HG02885 (cell line): ENCODE results near the gene TENT4B.
"Not testable (repeated sequence)": the region's sequence is repeated elsewhere in the genome, so short reads cannot be mapped to it uniquely, and the experiment has no call there.

Experiments used
- ATAC-seq: cut with Tn5 transposase; IDR thresholded peaks from one replicate; pipeline ENCODE4 v1.9.1; 2021; ENCODE audit warnings: mild to moderate bottlenecking; ENCODE audit not compliant: unreplicated experiment, poor library complexity

TENT4B gene

DNA sequence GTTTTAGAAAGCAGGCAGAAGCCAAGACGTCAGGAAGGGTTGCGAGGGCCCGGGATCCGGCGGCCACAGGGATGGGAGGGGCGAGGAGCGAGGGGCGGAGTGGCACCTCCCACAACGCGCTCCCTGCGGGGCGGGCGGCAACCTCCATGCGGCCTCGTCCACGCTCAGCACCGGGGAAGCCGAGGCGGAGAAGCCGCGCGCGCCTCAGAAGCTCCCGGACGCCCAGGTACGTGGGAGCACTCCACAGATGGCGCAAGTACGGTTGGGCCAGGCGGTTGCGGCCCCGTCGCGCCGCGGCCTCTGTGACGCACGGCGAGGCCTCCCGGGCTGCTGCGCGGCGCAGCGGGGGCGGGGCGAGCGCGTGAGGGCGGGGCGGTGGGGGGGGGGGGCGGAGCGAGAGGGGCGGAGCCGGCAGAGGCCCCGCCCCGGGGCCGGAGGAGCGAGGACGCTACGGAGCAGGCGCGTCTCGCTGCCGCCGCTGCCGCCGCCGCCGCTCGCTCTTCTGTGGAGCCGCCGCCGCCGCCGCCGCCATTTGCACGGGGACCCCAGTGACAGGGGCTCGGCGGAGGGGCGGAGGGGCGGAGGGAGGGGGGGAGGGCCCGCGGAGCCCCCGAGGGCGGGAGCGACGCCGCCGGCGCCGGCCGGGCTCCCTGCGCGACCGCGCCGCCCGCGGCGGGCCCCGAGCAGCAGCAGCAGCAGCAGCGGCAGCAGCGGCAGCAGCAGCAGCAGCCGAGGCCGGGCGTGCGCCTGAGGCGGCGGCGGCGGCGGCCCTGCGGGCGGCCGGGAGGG, at the start of gene TENT4B:
TENT4B (plus strand) TSS at position 500 of the 789 bp plus-strand sequence. CDS start 316 bp downstream, outside the sequence.
- ATAC-seq, result peak; percentile 79

DNA sequence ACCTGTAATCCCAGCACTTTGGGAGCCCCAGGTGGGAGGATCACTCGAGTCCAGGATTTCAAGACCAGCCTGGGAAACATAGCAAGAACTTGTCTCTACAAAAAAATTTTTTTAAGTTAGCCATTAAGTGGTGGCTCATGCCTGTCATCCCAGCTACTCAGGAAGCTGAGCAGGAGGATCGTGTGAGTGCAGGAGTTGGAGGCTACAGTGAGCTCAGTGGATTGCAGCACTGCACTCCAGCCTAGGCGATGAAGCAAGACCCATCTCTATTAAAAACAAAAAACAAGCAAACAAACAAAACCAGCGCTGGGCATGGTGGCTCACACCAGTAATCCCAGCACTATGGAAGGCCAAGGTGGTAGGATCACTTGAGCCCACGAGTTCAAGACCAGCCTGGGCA, 49.3 kb upstream of the TENT4B start:
- ATAC-seq, result no peak

DNA sequence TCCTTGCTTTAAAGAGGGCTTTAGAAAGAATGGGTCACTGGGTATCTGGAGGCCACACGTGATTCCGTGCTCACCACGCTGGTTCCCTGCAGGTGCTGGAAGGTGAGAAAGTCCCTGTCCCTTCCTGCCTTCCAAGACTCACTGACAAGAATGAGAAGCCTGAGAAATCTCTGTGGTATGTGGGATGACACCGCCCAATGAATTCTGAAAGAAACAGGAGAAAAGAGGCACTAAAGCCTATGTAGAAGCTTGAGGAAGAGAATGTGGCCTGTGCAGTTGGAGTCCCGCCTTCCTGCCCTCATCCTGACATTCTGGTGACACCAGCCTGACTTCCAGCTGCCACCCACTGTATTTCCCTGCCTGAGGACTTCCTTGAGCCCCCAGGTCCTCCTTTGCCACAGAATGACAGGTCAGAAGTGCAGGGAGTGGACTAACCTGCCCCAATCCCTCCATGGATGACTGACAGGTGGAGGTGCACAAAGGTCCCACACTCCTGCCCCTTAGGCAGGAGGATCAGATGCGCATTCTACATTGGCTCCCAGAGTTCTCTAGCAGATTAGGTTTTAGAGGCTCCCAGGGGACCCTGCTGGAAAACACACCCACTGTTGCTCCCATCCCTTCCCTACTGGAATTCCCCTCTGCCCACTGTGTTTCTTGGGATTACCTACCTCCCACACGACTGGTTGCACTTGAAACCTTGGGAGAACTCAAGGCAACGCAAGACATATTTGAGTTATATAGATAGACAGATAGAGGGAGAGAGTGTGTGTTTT, 38.6 kb upstream of the TENT4B start:
- no peak for ATAC-seq

DNA sequence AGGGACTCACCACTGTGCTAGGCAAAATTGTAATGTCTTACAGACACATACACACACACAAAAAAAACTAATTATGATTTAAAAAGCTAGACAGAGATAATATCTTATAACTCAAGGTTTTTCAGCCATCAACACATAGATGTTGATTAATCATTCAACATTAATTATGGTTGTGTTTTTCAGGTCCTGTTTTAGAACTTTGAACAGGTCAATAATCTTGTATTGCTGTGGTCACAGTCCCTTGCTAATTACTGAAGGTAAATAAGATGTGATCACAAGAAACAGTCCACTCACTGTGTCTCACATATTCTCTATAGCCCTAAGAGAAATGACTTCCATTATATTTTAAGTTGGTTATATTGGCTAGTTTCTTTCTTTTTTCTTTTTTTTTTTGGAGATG, 32.4 kb upstream of the TENT4B start:
- ATAC-seq, result no peak

DNA sequence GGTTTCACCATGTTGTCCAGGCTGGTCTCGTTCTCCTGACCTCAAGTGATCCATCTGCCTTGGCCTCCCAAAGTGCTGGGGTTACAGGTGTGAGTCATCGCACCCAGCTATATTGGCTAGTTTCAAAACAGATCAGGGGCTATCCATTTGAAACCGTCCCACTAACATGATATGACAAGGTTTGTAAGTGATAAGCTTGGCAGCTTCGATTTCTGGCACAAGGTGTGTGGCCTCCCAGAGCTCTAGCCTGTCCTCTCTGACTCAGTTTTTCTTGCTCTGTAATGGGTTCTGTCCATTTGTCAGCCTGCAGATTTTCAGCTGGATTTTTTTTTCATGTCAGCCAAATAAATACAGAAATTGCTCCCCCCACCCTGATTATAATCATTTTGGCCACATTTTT, 31.8 kb upstream of the TENT4B start:
- ATAC-seq, result peak; percentile 60

DNA sequence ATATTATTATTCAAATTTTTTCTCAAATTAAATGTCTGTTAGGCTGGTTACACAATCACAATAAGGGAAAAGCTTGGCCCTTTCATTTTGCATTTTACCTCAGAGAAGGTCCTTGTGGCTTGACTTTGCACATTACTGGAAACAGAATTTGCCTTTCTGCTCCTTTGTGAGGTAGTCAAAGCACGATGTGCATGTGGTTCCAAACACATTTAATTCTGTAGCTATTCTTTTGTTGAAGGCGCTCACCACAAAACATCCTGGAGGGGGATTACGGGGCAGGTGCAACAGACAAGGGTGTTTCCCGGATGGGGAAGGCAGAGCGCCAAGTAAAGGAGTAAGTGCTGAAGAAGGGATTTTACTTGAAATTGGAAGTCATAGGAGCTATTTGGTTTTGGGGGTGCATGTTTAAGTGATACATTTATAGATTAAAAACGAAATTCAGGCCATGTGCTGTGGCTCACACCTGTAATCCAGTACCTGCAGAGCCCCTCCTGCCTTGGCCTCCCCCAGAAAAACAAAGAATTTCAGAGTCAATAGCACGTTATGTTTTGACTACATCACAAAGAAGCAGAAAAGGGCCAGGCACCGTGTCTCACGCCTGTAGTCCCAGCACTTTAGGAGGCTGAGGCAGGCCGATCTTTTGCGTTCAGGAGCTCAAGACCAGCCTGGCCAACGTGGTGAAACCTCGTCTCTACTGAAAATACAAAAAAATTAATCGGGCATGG, 31.2 kb upstream of the TENT4B start:
- ATAC-seq, result peak; percentile 62

DNA sequence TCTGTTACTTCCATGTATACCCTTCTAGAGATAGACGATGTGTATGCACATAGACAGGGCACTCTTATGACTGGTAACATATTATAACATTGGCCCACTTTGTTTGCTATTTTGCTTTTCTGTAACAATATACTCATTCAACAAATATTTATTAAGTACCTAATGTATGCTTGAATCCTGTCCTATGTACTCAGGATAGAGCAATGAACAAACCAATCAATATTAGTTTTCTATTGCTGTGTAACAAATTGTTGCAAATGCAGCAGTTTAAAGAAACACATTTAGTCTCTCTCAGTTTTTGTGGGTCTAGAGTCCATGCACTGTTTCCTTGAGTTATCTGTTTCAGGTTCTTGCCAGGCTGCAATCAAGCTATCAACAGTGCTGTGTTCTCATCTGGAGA, 29.7 kb upstream of the TENT4B start:
- no peak for ATAC-seq

DNA sequence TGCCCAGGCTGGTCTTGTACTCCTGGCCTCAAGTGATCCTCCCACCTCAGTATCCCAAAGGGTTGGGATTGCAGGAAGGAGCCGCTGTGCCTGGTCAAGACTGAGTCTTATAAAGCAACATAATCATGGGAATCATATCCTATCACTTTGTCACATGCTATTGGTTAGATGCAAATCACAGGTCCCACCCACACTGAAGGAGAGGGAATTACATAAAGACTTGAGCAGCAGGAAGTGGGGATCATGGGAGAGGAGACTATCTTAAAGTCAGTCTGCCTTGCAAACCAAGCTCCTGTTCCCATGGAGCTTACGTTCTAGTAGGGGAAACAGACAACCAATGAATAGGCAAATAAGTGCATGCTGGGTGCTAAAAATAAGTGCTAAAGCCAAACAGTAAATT, 28.3 kb upstream of the TENT4B start:
- ATAC-seq, result no peak

DNA sequence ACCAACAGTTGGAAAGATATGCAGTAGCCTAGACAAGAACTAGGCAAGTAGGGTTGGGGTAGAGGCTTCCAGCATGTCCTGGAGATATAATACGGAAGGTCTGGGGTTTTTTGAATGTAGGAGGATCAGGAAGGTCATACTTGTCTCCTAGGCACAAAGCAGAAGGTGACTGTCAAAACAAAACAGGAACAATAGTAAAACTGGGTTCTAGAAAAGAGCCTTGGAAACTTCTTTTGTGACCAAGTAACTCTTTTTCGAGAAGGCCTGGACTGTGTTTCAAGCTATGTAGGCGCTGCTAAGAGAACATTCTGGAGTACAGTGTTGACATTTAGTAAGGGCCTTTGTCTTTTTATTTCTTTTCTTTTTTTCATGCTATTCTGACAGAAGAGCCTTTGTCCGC, 26.9 kb upstream of the TENT4B start:
- no peak for ATAC-seq

DNA sequence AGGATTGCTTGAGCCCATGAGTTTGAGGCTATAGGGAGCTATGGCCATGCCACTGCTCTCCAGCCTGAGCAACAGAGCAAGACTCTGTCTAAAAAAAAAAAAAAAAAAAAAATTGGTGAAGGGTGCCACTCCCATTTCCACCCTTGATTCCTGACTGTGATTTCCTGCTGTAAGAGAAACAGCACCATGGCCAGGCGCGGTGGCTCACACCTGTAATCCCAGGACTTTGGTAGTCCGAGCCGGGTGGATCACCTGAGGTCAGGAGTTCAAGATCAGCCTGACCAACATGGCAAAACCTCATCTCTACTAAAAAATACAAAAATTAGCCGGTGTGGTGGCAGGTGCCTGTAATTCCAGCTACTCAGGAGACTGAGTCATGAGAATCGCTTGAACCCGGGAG, 20.5 kb upstream of the TENT4B start:
- ATAC-seq, result not testable (repeated sequence)

DNA sequence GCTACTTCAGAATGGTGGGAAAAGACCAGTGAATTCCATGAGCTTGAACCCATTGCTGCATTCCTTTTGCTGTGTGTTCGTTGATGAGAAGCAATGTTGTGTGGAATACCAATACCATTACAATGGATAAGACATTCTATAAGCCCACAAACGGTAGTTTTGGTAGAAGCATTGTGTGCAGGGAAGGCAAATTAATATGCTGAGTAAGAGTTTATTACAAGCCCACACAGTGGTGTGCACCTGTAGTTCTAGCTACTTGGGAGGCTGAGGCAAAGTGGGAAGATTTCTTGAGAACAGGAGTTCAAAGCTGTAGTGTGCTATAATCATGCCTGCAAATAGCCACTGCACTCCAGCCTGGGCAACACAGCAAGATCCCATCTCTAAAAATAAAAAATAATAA, 19.9 kb upstream of the TENT4B start:
- no peak for ATAC-seq

DNA sequence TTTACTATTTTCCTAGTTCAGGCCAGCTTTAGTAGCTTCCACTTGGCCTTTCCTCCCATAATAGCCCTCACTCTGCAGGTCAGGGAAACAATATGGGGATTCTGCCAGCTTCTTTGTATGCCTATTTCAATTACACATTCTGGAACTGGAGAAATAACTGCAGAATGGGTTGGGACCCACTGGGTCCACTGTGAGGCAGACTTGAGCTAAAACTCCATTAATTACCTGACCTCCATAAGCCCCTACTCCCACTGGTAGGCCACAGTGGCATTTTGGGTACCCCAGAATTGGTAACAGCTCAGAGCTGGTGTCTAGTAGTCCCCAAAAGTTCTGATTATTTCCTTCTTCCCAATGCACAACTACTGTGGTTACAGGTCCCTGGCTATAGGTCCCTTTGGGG, 16.7 kb upstream of the TENT4B start:
- no peak for ATAC-seq

DNA sequence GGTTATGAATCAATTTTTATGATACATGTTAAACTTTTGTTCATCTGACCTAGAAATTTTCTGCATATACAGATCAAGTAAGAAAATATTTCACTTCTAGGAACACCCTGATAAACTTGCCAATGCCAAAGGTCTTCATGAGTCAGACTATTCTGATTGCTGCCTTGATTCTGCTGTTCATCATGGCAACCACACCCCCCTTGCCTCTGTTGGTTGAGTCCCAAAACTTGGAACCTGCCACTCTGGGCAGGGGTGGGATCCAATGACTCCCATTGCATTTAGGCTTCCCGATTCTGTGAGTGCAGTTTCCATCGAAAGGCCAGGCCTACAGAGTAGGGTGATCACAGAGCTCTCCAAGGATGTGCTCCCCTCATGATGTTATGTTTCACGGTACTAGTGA, 15.8 kb upstream of the TENT4B start:
- no peak for ATAC-seq

DNA sequence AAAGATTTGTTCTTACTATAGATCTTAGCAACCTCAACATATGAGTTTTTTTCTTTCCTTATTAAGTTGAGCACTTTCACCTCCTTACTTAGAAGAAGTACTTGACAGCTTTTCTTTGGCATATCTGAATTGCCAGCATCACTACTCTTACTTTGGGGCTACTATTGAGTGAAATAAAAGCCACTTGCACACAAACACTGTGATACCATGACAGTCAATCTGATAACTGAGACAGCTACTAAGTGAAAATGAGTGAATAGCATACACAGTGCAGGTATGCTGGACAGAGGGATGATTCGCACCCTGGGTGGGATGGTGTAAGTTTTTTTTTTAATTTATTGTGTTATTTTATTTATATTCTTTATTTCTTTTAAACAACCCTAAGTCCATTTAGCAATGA, 13.5 kb upstream of the TENT4B start:
- ATAC-seq, result no peak

DNA sequence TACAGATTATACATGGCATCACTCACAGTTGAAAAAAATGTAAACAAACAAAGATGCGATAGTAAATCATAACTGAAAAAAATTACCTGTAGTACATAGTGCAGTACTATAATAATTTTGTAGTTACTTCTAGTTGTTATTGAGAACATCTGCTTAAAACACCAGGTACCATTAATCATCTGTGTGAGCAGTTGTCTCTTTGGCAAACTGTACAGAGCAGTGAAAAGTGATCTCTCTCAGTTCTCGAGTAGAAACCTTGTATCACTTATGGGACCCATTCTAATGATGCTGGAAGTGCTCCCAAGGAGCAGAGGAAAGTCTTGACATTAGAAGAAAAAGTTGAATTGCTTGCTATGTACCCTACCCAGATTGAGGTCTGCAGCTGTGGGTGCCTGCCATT, 8.9 kb upstream of the TENT4B start:
- ATAC-seq, result no peak

DNA sequence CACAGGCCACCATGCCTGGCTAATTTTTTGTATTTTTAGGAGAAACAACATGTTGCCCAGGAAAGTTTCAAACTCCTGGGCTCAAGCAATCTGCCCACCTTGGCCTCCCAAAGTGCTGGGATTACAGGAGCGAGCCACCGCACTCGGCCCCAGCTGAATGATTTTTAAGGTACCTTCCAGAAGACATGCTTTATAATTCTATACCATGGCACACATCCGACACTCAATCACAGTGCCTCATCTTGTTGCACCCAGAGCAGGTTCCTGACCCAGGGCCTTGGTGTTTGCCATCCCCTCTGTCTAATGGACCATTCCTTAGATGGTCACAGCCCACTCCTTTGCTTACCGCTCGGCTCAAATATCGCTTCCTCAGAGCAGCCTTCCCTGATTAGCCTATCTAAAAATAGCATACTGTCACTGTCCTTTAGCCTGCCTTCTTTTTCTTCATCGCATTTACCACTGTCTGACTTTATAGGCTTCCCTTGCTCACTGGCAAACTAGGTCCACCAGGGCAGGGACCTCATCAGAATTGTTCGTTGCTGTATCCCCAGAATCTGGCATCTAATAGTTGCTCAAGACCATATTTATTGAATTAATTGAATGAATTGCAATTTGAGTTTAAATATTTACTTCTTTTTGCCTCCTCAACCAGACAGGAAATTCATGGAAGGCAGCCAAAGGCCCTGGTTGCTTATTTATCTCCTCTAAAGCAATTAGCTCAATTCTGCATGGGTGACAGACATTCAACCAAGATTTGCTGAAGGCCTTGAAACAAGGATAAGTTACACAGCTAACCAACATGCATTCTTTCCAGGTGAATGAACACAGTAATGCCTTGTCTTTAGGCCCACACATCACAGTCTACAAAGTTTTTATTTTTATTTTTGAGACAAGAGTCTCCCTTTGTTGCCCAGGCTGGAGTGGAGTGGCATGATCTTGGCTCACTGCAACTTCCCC, 6.3 kb upstream of the TENT4B start:
- ATAC-seq, result no peak

DNA sequence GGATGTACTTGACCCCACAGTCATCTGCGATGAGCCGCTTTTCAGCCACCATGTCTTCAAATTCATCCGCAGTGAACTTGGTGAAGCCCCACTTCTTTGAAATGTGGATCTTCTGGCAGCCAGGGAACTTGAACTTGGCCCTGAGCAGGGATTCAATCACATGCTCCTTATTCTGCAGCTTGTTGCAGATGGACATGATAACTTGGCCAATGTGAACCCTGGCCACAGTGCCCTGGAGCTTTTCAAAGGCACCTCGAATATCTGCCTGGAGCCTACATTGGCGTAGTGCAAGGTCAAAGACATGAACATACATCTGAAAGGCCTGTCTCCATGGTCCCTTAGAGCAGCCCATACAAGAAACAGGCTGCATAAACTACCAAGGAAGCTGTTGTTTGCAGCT, 1.8 kb upstream of the TENT4B start:
- ATAC-seq, result no peak

DNA sequence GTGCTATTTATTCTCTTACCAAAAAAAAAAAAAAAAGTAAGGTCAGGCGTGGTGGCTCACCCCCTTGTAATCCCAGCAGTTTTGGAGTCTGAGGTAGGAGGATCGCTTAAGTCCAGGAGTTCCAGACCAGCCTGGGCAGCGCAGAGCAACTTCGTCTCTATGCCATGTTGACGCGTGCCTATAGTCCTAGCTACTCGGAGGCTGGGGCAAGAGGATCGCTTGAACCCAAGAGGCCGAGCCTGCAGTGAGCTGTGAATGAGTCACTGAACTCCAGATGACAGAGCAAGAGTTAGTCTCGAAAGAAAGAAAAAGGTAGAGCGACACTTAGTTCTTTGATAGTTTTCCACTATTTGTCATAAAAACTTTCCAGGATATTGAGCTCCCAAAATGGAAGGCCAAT, 1.4 kb upstream of the TENT4B start:
- ATAC-seq, result no peak

DNA sequence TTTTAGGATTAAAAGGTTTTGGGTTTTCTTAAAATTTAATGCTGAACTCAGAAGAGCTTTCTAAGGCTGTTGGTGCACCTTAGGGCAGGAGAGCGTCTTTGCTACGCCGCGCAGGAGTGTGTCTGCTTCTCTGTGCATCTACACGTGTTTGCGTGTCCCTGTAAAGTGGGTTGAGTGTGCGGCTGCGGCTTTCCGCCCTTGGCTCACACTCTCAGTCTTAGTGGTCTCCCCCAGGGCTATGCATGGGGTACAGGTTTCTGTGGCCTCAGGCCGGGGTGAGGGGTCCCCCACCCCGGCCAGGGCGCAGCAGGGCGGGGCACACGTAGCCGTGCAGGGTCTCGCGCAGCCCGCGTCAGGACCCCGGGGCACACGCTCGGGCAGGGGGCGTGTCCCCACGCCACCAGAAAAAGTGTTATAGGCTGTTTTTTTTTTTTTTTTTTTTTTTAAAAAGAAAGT, 727 bp upstream of the TENT4B start:
- peak; percentile 57 for ATAC-seq
